KMS-11 (cell line): Measurements from ENCODE around the gene SCARF2.

Experiments
- H2AFZ ChIP-seq: fragments of 200-600 bp; sonication (generic); 2 replicates; pipeline ENCODE4 v1.6.1; 2016; ENCODE audit warnings: antibody characterized with exemption, mixed run types, low read depth
- H3K27ac ChIP-seq: fragments of 200-600 bp; sonication (generic); 2 replicates; pipeline ENCODE4 v1.6.1; 2016; ENCODE audit warnings: mild to moderate bottlenecking, mixed run types
- H3K27me3 ChIP-seq: fragments of 200-600 bp; sonication (generic); 2 replicates; pipeline ENCODE4 v1.6.1; 2017; ENCODE audit warnings: mild to moderate bottlenecking, low read depth, mixed run types, moderate library complexity; ENCODE audit not compliant: insufficient read depth
- H3K36me3 ChIP-seq: fragments of 200-600 bp; sonication (generic); 2 replicates; pipeline ENCODE4 v1.6.1; 2017; ENCODE audit warnings: mild to moderate bottlenecking, mixed run types; ENCODE audit not compliant: insufficient read depth
- H3K4me1 ChIP-seq: fragments of 200-600 bp; sonication (generic); 2 replicates; pipeline ENCODE4 v1.6.1; 2016; ENCODE audit warnings: mild to moderate bottlenecking, low read depth, mixed run types; ENCODE audit not compliant: poor library complexity, severe bottlenecking
- H3K4me2 ChIP-seq: fragments of 200-600 bp; sonication (generic); 2 replicates; pipeline ENCODE4 v1.7.0; 2016; ENCODE audit warnings: mild to moderate bottlenecking, mixed run types
- H3K4me3 ChIP-seq: fragments of 200-600 bp; sonication (generic); IDR thresholded peaks from 2 replicates; pipeline ENCODE4 v1.6.1; 2017; ENCODE audit warnings: low read depth, low read length, mixed read lengths; ENCODE audit not compliant: insufficient read depth
- H3K79me2 ChIP-seq: fragments of 200-600 bp; sonication (generic); 2 replicates; pipeline ENCODE4 v1.6.1; 2016; ENCODE audit warnings: low read depth, mixed run types; ENCODE audit not compliant: insufficient read depth
- H3K9ac ChIP-seq: fragments of 200-600 bp; sonication (generic); 2 replicates; pipeline ENCODE4 v1.6.1; 2016; ENCODE audit warnings: mild to moderate bottlenecking, mixed run types
- H4K20me1 ChIP-seq: fragments of 200-600 bp; sonication (generic); 2 replicates; pipeline ENCODE4 v1.6.1; 2016; ENCODE audit warnings: mild to moderate bottlenecking, mixed run types; ENCODE audit not compliant: insufficient read depth
- CTCF ChIP-seq: fragments of 200-600 bp; sonication (generic); conservative IDR thresholded peaks from 2 replicates; pipeline ENCODE4 v1.6.1; 2017; ENCODE audit warnings: low read depth, mild to moderate bottlenecking, antibody characterized with exemption, low read length, moderate library complexity, mixed read lengths

Gene SCARF2

GRCh38 chr22:20432244-20432686, 5.4 kb downstream of the SCARF2 start:
- Histone ChIP-seq H3K4me1 (no peaks in the 10 kb centered on the region), H3K27ac (no peak overlapping the region), H3K36me3 (no peaks in the 10 kb centered on the region), H2AFZ (no peak overlapping the region), H3K9ac (no peak overlapping the region), H3K27me3 (peaks cover 7% of the 10 kb centered on the region; the same call in 1 of the 2 replicates), H4K20me1 (no peaks in the 10 kb centered on the region), H3K79me2 (no peaks in the 10 kb centered on the region), H3K4me2 (no peak overlapping the region), H3K4me3 (no peak overlapping the region)
- TF ChIP-seq CTCF, result no peak

- Histone ChIP-seq H3K27me3 (peaks cover 3% of the 10 kb centered on the region; the same call in 1 of the 2 replicates), H2AFZ (no peak overlapping the region), H3K9ac (no peak overlapping the region), H3K4me1 (no peaks in the 10 kb centered on the region), H4K20me1 (no peaks in the 10 kb centered on the region), H3K27ac (no peak overlapping the region), H3K36me3 (no peaks in the 10 kb centered on the region), H3K79me2 (no peaks in the 10 kb centered on the region), H3K4me2 (no peak overlapping the region), H3K4me3 (no peak overlapping the region)
- TF ChIP-seq CTCF, result no peak
Measured at GRCh38 chr22:20431511-20432192, 6.0 kb downstream of the SCARF2 start.

- Histone ChIP-seq H3K4me3 (no peak overlapping the region), H3K4me1 (no peaks in the 10 kb centered on the region), H3K36me3 (no peaks in the 10 kb centered on the region), H3K27ac (no peak overlapping the region), H3K9ac (no peak overlapping the region), H3K27me3 (peaks cover 3% of the 10 kb centered on the region; the same call in 1 of the 2 replicates), H2AFZ (no peak overlapping the region), H4K20me1 (no peaks in the 10 kb centered on the region), H3K79me2 (no peaks in the 10 kb centered on the region), H3K4me2 (no peak overlapping the region)
- TF ChIP-seq CTCF, result no peak
Measured at GRCh38 chr22:20430720-20431510, 6.7 kb downstream of the SCARF2 start.

- Histone ChIP-seq H3K4me1 (no peaks in the 10 kb centered on the region), H3K9ac (no peak overlapping the region), H3K79me2 (no peaks in the 10 kb centered on the region), H3K4me2 (no peak overlapping the region), H3K4me3 (no peak overlapping the region), H3K27me3 (peaks cover 1% of the 10 kb centered on the region; the same call in 1 of the 2 replicates), H3K27ac (no peak overlapping the region), H2AFZ (0 out of 2 replicates have a peak overlapping the region, but pooled peaks have one; percentile 91), H4K20me1 (no peaks in the 10 kb centered on the region), H3K36me3 (no peaks in the 10 kb centered on the region)
- TF ChIP-seq CTCF, result no peak
Measured at GRCh38 chr22:20430101-20430719, 7.4 kb downstream of the SCARF2 start.
